SU-DHL-6 (cell line): Measurements from ENCODE around the gene ABHD2.

ENCODE experiments used
- CTCF ChIP-seq: fragments of 200-600 bp; sonication (generic); IDR thresholded peaks from one replicate; pipeline ENCODE4 v1.5.1; 2017; ENCODE audit warnings: antibody characterized with exemption, mild to moderate bottlenecking, low read length, moderate library complexity; ENCODE audit not compliant: insufficient read depth, poor library complexity, severe bottlenecking
- EZH2phosphoT487 ChIP-seq: fragments of 200-600 bp; sonication (generic), shearing (Covaris generic); conservative IDR thresholded peaks from 2 replicates; pipeline ENCODE4 v1.6.1; 2018; ENCODE audit warnings: mild to moderate bottlenecking, antibody characterized with exemption, low read length, moderate library complexity, mixed read lengths

- TF ChIP-seq EZH2phosphoT487 (no peak), CTCF (no peak)
Measured at GRCh38 chr15:89215627-89216026, 127.4 kb downstream of the ABHD2 start.
